ENCODE results near the gene KRT33B.

GRCh38 chr17:41377546-41377945 is 7.9 kb upstream of the KRT33B start:
- TF ChIP-seq, protein P1, sequence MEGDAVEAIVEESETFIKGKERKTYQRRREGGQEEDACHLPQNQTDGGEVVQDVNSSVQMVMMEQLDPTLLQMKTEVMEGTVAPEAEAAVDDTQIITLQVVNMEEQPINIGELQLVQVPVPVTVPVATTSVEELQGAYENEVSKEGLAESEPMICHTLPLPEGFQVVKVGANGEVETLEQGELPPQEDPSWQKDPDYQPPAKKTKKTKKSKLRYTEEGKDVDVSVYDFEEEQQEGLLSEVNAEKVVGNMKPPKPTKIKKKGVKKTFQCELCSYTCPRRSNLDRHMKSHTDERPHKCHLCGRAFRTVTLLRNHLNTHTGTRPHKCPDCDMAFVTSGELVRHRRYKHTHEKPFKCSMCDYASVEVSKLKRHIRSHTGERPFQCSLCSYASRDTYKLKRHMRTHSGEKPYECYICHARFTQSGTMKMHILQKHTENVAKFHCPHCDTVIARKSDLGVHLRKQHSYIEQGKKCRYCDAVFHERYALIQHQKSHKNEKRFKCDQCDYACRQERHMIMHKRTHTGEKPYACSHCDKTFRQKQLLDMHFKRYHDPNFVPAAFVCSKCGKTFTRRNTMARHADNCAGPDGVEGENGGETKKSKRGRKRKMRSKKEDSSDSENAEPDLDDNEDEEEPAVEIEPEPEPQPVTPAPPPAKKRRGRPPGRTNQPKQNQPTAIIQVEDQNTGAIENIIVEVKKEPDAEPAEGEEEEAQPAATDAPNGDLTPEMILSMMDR (IDR thresholded peaks at IDR 0.05; ENCODE audit: low read depth, low read length), result no peak
- no peak for TF ChIP-seq EZH2phosphoT487 (IDR thresholded peaks at IDR 0.05; ENCODE audit: low read depth)
